GM19351 (cell line): ENCODE data around the gene B4GALT5.

Source experiments
- ATAC-seq: cut with Tn5 transposase; IDR thresholded peaks from one replicate; pipeline ENCODE4 v1.9.1; 2021; ENCODE audit warnings: mild to moderate bottlenecking, moderate library complexity; ENCODE audit not compliant: unreplicated experiment

The B4GALT5 gene

DNA sequence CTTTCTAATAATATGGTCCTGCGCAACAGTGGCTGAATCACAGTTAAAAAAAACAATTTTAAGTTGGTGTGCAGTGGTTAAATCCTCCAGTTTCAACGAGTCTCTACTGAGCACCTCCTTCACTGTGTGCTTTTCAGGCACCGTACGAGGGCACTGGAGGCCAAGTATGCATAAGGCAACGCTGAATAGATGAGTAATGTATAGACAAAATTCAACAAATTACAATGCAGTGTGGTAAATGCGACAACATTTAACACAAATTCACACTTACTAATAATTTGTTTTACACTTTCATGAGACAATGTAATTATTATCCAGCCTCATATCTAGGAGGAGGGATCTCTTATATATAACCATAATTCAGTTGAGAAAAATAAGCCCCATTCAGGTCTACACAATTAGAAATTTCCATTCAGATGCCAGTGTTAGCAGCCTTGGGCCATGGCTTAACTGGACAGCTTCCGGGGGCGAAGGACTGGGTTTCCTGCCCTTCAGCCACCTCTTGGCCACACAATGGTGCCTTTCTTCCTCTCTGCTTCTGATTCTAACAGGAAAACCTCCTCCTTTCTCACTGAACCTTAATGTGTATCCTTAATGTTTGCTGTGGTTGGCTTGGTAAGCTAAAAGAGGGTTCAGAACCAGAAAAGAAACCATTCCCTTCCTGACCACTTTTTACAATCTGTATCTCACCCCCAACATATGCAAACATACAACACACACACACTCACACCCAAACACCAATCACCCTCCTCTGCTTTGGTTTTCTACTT, 51.9 kb downstream of the B4GALT5 start:
- ATAC-seq, result no peak

DNA sequence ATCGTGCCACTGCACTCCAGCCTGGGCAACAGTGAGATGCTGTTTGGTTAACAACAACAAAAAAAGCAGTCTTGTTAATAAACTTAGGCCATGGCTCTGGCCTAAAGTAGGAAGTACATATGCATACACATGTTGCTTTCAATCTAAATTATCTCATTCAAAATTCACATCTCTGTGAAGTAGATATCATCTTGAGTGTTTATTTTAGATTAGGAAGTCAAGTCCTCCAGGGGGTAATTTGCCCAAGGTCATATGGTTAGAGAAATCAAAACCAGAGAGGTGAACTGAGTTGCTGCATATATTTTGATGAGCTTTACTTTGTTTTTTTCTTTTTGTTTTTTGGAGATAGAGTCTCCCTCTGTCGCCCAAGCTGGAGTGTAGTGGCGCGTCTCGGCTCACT, 52.8 kb downstream of the B4GALT5 start:
- ATAC-seq, result no peak

DNA sequence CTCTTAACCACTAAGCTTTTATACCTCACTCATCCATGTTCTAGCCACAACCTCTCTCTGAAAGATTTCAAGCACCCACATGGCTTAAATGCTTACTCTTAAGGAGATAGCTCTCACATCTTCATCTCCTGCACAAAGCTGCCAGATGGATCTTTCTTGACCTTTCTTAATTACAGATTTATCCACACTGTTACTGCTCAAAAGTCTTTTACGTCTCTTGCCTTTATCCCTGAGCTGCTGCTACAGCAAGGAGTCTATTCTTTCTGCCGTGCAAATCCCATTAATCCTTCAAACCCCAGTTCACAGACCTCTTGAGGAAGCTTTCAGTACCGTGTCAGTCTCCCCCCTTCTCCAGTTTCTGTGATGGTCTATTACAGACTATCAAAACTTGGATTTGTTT, 54.6 kb downstream of the B4GALT5 start:
- ATAC-seq, result no peak

DNA sequence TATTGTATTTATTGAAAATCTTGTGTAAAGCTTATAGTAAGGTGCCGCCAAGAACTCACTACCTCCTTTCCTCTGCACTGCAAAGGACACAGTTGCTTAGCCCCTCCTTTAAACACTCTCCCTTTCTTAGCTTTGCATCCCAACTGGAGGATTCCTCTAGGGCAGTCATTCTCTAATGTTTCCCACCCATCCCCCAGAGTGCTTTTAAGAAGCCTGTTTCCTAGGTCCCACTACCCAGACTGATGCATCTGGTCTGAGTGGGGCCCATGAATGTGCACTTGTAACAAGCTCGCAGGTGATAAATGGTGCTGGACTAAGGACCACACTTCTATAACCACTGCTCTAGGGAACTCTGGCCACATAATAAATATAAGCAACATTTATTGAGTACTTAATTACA, 55.2 kb downstream of the B4GALT5 start:
- ATAC-seq, result no peak

DNA sequence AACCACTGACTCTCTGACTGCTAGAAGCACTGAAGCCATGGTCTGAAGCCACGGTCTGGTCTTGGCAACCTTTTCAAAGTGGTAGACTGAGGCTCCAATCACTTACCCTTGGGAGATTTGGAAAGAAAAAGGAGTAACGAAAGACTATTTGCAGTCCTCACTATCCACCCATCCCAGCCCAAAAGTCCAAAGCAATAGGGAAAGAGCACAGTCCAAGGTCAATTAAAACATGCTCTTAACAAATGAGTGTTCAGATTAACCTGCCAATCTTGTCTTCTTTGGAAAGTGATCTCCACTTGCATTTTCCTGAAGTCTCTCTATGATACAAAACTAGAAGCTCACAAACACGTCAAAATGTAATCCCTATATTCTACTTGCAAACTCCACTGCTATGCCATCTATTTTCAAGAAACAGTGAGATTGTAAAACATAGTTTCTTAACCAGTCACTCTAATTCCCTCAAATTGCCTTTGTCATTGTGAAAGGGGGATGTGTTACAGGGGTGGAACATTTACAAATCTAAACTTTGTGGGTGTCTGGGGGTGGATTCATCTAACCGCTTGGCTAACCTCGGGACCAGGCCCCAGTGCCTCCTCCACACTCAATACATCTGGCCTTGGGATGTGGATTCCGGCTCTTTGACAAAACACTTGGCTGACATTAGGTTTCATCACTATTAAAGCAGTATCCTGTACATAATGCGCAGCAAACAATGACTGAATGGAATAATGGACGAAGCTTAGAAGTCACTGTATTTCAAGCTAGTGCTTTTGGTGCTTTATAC, 56.4 kb downstream of the B4GALT5 start:
- ATAC-seq, result no peak

DNA sequence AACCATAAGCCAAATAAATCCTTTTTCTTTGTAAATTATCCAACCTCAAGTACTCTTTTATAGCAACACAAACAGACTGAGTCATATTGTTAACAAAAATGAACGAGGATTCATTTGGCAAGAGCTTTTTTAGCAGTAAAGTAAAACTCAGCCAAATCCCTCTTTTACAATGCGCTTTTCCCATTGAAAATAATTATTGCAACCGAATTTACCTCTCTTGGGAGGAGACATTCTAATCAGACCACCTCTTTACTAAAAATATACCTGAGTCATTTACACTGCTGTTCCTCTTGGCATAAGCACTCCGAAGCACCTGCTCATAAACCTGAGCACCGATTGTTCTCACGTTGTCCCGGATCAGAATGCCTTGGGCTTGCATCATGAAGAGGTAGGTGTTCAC, 57.4 kb downstream of the B4GALT5 start:
- no peak for ATAC-seq

DNA sequence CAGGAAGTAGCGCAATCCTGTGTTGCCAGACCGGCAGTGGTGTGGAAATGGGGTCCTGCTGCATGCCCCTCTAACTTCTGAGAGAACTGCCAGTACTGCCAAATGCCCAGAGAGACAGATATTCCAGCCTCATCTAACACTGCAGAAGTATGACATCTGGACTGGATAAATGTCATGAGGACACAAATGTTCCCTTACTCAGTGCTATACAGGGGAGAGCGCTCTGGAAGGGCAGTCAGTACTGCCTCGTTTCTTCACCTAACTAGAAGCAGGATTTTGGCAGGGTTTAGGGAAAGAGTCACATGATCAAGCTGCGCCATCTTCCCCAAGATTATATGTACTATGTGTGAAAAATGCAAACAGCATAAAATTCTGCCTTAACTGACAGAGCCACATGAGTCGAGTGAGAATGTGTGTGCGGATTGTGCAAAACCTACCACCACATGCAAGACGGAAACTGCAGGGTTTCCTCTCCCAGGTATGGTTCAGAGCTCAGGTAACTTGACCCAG, 59.7 kb downstream of the B4GALT5 start:
- no peak for ATAC-seq

DNA sequence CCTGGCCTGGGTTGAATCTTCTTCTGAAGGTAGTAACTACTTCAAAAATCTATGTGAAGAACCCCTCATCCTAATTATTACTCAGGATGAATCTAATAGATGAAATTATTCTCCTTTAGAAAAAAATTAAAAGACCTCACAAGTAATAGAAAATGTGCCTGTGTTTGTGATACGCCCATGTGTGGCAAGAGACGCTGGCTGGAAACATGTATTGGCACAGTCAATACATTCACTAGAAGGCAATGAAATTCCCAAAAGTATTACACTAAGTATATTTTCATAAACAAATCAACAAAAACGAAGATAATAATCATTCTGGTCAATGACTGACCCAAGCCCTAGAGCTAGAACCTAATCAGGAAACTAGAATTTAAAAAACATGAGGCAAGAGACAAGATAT, 64.0 kb downstream of the B4GALT5 start:
- no peak for ATAC-seq

DNA sequence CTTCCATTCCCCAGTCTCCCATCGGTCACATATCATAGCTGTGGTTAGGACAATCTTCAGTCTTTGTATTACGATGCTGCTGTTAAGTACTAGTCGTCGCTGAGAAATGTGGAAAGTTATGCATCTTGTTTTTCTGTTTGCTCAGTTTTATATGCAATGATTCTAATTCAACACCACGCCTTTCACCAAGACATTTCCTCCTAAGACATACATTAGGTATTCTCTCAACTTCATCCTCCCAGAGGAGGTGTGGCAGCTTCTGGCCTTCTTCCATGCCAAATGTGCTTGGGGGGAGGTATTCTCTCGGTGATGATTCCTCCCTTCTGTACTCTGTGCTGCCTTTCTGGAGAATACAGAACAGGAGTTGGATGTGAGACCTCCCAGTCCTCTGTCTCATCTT, 66.1 kb downstream of the B4GALT5 start:
- no peak for ATAC-seq

DNA sequence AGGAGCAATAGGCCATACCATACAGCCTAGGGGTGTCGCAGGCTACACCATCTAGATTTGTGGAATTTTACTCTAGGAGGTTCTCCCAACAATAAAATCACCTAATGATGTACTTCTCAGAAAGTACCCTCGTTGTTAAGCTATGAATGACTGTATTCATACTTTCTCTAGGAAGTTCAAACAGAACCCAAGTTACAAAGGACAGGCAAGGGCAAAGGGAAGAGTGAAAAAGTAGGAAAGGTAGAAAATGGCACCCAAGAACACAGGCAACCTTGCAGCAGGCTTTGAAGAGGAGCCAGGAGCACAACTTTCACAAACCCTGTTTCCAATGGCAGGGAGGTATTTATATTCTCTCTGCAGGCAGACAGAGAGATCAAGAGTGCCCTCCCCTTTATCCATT, 67.2 kb downstream of the B4GALT5 start:
- no peak for ATAC-seq

DNA sequence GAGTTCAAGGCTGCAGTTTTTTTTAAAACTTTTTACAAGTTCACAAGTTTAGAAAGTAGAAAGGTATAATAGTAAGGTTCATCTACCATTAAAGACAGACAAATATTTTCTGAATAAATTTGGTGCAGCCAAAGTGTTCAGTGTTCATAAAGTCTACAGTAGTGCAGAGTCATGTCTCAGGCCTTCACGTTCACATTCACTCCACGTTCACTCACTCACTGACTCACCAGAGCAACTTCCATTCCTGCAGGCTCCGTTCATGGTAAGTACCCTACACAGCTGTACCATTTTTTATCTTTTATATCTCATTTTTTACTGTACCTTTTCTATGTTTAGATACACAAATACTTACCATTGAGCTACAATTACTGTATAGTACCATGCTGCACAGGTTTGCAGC, 67.6 kb downstream of the B4GALT5 start:
- no peak for ATAC-seq

DNA sequence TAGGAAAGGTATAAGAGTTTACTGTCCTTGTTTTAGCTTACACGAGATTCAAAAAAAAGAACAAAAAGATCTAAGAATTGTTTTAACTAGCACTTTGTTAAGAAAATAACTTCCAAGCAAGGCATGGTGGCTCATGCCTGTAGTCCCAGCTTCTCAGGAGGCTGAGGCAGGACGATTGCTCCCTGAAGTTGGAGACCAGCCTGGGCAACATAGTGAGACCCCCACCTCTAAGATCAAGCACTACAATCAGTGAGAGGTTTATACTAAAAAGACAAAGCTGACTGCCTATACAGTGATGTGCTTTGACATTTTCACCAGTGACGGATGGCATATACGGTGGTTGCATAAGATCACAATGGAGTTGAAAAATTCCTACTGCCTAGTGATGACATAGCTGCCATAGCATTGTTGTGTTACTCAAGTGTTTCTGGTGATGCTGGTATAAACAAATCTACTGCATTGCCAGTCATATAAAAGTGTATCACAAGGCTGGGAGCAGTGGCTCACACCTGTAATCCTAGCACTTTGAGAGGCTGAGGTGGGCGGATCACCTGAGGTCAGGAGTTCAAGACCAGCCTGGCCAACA, 68.6 kb downstream of the B4GALT5 start:
- no peak for ATAC-seq

DNA sequence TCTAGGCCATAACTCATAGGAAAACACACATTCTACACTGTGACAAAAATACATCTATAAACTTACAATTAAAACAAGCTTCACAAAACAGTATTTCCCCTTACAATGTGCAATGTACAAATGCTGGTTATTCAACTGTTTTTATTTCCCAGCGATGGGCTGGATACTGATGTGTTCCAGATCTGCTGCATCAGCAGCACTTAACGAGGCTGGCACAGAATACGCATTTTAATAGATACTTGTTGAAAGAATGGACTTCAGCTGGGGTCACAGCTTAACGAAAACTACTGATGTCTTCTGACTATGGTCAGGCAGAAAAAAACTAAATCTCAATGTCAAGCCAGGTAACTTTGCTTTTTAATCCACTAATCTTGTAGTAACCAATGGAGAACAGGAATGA, 70.9 kb downstream of the B4GALT5 start:
- ATAC-seq, result no peak

DNA sequence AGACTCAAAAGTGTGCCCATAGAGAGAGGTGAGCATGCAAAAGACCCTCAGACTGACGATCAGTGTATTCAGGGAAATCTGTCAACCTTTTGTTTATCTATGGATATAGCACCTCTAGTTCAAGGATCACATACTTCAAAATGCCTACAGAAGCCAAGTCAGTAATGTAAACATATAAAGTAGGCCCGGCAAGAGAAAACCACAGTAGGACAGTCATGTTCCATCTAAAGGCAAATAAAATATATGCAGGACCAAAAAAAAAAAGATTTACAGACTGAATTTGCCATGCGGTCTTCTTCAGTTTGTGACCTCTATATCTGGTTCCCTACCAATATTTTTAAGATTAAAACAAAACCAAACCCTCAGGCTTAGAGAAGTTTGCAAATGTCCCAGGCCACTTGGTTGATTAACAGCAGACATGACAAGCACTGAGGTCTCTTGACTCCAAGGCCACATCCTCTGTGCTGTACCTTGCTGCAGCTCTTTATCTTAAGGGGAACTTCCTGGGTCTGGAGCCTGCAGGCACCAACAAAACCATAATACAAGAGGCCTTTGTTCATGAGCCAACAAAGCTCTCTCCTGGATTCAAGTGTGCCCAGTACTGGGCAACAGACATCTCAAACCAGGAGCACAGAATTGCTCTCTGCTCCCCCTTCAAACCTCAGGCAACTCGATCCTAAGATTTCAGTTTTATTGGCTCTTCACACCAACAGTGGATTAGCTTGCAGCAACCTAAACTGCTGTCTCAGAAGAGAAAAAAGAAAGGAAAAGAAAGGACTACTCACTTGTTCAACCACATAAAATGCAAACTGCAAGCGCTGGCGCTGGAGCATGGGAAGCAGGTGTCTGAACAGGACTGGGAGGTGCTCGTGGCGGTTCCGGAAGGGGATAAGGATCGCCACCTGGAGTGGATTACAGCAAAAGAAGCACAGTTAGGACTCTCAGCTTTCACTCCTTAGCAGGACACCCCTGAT, 71.7 kb downstream of the B4GALT5 start:
- ATAC-seq, result no peak

DNA sequence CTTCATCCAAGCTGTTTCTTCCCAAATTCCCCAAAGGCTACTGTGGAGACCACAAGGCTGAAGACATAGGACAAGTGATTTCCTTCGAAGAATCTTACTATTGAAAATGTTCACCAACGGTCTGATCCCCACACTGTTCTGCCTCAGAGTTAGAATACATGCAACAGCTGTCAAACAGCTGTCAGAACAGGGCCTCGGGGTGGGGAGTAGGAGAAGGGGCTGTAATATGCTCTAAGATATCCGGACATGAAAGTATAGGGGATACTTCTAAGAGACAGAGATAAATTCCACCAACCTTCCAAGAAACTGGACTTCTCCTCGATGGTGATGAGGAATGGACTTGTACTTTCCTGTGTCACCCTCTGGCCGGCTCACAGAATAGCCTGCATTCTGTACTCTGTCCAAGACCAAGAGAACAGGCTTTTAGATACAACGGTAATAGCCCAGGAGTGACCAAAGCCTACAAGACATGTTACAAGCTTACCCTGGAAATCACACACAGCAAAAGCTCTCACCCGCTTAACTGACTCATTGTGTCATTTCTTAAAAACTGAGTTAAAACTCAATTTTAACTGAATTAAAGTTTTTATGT, 76.5 kb downstream of the B4GALT5 start:
- ATAC-seq, result no peak

DNA sequence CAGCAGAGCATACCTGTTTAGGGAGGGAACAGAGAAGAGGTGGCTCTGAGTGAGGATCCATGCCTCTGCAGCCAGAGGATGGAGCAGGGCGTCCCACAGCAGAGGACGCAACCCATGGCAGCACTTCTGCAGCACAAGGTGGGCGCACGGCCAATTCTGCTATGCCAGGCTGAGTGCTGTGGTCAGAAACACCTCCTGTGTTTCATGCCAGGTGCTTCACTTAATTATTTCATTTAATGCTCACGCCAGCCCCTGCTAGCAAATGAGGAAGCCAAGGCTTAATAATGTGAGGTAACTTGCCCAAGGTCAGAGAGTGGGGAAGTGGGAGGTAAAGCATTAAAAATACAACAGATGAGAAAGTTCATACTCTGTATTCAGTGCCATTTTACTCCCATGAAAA, 77.2 kb downstream of the B4GALT5 start:
- no peak for ATAC-seq

DNA sequence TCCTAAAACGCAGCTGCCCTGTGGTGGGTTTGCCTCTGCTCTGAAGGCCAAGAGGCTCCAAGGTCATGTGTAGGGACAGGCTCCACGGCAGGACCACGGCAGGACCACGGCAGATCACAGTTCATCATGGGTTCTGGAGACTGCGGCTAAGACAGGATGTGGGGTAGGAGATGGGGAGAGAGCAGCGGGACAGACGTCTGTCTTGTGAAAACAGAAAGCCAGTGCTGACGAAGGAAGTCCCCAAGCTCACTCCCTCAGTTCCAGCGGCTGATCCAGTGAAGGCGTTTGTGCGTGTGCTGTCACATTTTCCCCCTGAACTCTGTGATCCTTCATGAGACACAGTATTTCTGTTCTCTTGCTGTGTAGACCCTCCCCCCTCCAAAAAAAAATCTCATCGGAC, 77.8 kb downstream of the B4GALT5 start:
- no peak for ATAC-seq

DNA sequence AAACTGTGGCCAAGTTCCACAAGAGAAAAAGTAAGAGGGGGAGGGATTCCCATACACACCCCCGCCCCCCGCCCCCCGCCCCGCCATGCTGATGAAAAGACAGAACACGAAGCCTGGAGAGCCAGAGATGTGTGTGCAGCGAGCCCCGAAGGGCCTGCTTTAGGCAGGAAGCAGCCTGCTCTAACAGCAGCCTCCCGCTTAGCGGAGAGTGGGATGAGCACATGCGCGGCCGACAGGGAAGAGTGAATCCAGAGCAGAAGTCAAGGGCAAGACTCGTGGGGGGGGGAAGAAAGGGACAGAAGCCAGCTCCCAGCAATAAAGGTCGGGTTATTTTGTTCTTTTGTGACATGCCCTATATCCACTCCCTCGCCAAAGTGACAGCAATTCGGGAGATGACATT, 78.5 kb downstream of the B4GALT5 start:
- no peak for ATAC-seq

DNA sequence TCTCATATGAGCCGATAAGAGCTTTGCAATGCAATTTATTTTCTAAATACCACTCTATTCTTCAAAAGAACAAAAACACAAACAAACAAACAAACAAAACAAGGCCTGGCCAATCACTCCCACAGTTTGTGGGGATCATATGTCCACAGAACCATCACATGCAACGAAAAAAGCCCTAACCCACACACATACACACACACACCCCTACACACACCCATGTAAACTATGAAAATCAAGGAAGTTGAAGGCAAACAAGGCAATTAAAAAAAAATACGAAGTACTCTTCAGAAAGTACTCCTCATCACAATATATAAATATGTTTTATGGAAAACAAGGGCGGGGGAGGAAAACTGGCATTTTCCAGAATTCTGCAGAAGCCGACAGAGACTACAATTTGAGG, 79.6 kb downstream of the B4GALT5 start:
- no peak for ATAC-seq

DNA sequence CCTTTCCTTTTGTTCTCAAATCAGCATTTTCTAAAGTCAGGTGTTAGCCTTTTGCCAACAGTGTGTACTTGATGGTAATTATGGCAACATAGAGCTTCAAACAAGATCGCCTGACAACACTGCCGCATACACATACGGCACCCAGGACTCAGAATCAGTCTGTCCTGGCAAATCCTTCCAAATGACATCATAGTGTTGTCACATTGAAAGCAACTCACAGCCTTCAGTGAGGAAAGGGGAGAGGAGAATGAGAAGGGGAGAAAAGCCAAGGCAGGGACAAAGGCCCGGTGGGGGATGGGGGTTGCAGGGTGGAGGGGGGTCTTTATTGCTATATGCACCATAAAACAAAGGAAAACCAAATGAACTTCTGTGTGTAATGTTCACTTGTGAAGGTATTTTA, 80.0 kb downstream of the B4GALT5 start:
- ATAC-seq, result no peak
